M059J (cell line): ENCODE measurements around the gene PDLIM3. TPM values are rescaled to one million over a fixed set of nuclear protein-coding genes. Genes with fewer than 3 reads are reported as not detected.
A peak's percentile ranks its signal among the peaks of the same experiment; 100 is the strongest.

Experiments used
- DNase-seq: peaks from one replicate; pipeline ENCODE4 v3.0.0-alpha.2; 2012; ENCODE audit warnings: low read depth
- total RNA-seq: library from RNA; depleted of rRNA; stranded (reverse); fragments of >200 nt; shearing (Covaris generic); gene quantifications from 2 replicates; pipeline ENCODE4 v1.2.3, GENCODE V29; 2014; rRNA removed

Gene PDLIM3
- total RNA-seq, 1 experiment from 2014 or later, result 14.5 TPM

DNA sequence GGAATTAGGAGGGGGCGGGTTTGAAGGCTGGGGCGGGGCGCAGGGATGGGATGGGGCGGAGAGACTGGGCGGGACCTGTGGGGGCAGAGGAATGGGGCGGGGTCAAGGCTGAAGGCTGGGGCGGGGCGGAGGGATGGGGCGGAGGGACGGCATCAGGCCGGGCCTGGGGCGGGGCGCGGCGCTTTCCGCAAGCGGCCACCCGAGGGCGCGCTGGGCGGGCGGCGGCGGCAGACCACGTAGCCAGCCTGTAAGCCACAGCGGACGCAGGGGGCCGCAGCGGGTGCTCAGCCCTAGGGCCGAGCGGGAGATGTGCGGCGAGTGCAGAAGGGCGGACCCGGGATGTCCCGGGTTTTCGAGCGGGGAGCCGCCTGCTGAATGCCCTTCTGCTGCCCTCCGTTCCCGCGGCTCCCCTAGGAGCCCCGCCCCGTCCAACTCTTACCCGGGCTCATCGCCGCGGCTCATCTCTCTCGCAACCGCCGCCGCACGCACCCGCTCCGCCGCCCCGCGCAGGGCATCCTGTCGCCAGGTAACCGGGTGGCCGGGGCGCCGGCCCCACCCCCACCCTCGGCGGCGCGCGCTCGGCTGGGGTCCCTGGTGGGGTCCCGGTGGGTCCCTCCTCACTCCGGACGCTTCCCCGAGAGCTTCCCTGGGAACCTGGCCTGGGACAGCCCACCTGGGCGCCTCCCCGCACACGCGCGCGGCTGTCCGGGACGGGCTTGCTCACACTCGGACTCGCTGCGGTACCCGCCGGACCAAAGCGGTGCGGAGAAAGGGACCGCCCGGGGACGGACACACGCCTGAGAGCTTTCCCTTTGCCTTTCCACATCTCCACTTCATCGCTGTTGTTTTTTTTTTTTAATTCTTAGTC is 63.8 kb downstream of the PDLIM3 start, which contains the start of gene CCDC110:
Gene CCDC110 (minus strand): TSS at position 499 of the 868 bp plus-strand sequence. CDS start 50 bp downstream, at position 449.
- DNase-seq, result peak; percentile 65

- DNase-seq, result peak; percentile 10
Observed at GRCh38 chr4:185470501-185471195, 64.7 kb downstream of the PDLIM3 start.

GRCh38 chr4:185469580-185470154 is 65.6 kb downstream of the PDLIM3 start:
- no peak for DNase-seq

- no peak for DNase-seq
Observed at GRCh38 chr4:185468999-185469398, 66.3 kb downstream of the PDLIM3 start.

- no peak for DNase-seq
Observed at GRCh38 chr4:185467991-185468390, 67.3 kb downstream of the PDLIM3 start.

GRCh38 chr4:185467101-185467500 is 68.2 kb downstream of the PDLIM3 start:
- no peak for DNase-seq

GRCh38 chr4:185465707-185466106 is 69.6 kb downstream of the PDLIM3 start:
- DNase-seq, result no peak

- no peak for DNase-seq
Observed at GRCh38 chr4:185464887-185465286, 70.4 kb downstream of the PDLIM3 start.

DNA sequence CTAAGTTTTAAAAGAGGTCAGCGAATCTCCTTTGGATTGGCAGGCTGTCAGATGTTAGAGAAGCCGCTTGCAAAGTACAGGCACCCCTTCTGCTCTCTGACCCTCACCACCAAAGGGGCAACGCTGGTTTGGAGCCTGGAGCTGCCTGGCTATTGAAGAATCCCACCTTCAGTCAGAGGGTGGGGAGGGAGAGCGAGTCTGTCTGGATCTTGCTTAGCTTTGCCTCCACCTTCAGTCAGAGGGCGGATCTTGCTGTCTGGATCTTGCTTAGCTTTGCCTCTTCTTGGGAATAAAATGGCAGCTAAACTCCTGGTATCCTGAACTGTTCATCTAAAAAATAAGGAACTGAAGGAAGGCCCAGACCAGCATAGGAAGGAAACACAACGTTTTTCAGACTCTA is 71.1 kb downstream of the PDLIM3 start:
- DNase-seq, result no peak

- DNase-seq, result no peak
Observed at GRCh38 chr4:185463541-185463940, 71.8 kb downstream of the PDLIM3 start.

GRCh38 chr4:185461565-185461964 is 73.7 kb downstream of the PDLIM3 start:
- no peak for DNase-seq

GRCh38 chr4:185457136-185457535 is 78.2 kb downstream of the PDLIM3 start:
- DNase-seq, result no peak

- DNase-seq, result no peak
Observed at GRCh38 chr4:185456131-185456530, 79.2 kb downstream of the PDLIM3 start.

Other genes with a start within 250 kb of the PDLIM3 start
- gene LRP2BP, start 139.6 kb downstream of the PDLIM3 start, total RNA-seq, result 0.07 and 0.34 TPM in 2 replicates
- 6.3 and 8.5 TPM in 2 replicates for gene ANKRD37, start 138.7 kb downstream of the PDLIM3 start, total RNA-seq
- gene UFSP2, start 109.5 kb downstream of the PDLIM3 start, total RNA-seq, result 27.2 TPM in 2 replicates
- 1.7 TPM in 1 of 2 replicates, not detected in the other for gene CCDC110, start 63.8 kb downstream of the PDLIM3 start, total RNA-seq